Amygdala (tissue), 56 donors: ENCODE results near the gene INO80D.
A peak's percentile ranks its signal among the peaks of the same experiment; 100 is the strongest.

Experiments
- DNase-seq, 56 donors: peaks; one replicate each; lab custom pipeline; 2025; lab: John Stamatoyannopoulos, UW

INO80D gene

GRCh38 chr2:205947621-205948495, 138.1 kb downstream of the INO80D start:
- DNase-seq: peak in 38 of 56 donors; percentile 1 to 79 (median 16)

- DNase-seq: no peak
Observed at GRCh38 chr2:205946226-205946625, 139.7 kb downstream of the INO80D start.
